D721Med (cell line): ENCODE results near the gene CHKA.

Experiments used
- DNase-seq: peaks from one replicate; pipeline ENCODE4 v3.0.0; 2011; ENCODE audit warnings: low spot score; ENCODE audit not compliant: insufficient read length
- FAIRE-seq: peaks from 2 replicates; lab custom pipeline; 2011; peaks lifted over from hg19 to GRCh38; lab: Jason Lieb, UNC
- TF ChIP-seq, protein P1 (sequence below): IDR thresholded peaks from 2 replicates; pipeline ENCODE4 v1.5.1; 2012; ENCODE audit warnings: mild to moderate bottlenecking, control low read depth; ENCODE audit not compliant: insufficient read depth; ENCODE audit errors: missing control alignments

The CHKA gene

GRCh38 chr11:68002938-68003845 lies 118.0 kb downstream of the CHKA start:
- DNase-seq (no peak), FAIRE-seq (no peak)
- TF ChIP-seq, protein P1, sequence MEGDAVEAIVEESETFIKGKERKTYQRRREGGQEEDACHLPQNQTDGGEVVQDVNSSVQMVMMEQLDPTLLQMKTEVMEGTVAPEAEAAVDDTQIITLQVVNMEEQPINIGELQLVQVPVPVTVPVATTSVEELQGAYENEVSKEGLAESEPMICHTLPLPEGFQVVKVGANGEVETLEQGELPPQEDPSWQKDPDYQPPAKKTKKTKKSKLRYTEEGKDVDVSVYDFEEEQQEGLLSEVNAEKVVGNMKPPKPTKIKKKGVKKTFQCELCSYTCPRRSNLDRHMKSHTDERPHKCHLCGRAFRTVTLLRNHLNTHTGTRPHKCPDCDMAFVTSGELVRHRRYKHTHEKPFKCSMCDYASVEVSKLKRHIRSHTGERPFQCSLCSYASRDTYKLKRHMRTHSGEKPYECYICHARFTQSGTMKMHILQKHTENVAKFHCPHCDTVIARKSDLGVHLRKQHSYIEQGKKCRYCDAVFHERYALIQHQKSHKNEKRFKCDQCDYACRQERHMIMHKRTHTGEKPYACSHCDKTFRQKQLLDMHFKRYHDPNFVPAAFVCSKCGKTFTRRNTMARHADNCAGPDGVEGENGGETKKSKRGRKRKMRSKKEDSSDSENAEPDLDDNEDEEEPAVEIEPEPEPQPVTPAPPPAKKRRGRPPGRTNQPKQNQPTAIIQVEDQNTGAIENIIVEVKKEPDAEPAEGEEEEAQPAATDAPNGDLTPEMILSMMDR: no peak
